LHCN-M2 (cell line): ENCODE results near the gene GM2A. TPM values are rescaled to one million over a fixed set of nuclear protein-coding genes. Genes with fewer than 3 reads are reported as not detected.
"Not testable (repeated sequence)": the region's sequence is repeated elsewhere in the genome, so short reads cannot be mapped to it uniquely, and the experiment has no call there.

ENCODE experiments used
- DNase-seq: peaks from one replicate; pipeline ENCODE4 v3.0.0-alpha.2; 2012; ENCODE audit warnings: low read depth
- total RNA-seq: library from RNA; depleted of rRNA; stranded (reverse); fragments of >200 nt; gene quantifications from 2 replicates; pipeline ENCODE4 v1.2.3, GENCODE V29; 2014

The GM2A gene
- total RNA-seq, 1 experiment from 2014 or later, result 29.6 TPM

DNA sequence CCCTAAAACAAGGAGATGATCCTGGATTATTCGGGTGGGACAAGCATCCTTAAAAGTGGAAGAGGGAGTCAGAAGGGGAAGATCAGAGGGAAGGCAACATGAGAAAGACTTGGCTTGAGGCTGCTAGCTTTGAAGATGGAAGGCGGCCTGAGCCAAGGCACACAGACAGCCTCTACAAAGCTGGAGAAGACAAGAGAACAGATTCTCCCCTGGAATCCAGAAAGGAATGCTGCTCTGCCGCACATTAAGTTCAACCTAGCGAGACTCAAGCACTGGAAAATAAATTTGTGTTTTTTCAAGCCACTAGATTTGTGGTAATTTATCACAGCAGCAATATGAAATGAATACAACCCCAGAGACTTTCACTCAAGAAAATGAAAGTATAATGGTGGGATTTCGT is 32.7 kb downstream of the GM2A start:
- DNase-seq, result no peak

DNA sequence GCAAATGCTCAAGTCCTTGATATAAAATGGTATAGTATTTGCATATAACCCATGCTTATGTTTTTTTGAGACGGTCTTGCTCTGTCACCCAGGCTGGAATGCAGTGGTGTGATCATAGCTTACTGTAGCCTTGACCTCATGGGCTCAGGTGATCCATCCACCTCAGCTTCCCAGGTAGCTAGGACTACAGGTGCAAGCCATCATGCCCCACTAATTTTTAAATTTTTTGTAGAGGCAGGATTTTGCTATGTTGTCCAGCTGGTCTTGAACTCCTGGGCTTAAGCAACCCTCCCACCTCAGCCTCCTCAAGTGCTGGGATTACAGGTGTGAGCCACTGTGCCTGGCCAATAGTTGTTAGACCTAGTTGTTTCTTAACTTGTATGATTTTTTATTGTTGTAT is 33.3 kb downstream of the GM2A start:
- no peak for DNase-seq

DNA sequence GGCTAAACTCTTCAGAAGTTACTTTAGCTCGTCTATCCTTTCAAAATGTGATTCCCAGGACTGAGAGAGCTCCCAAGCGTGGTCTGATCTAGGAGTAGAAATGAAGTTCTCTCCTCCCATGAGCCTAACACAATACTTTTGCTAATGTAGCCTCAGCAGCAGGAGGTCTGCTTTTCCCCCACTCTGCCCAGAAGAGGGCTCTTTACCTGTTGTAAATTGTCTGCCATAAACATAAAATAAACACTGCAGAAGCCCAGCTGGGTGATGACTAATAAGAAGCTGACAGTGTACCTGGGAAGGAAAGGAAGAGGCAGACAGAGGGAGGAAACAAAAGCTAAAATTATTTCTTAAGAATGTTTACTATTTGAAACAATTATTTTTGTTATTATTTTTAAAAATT is 35.2 kb downstream of the GM2A start:
- no peak for DNase-seq

- no peak for DNase-seq
Measured at GRCh38 chr5:151293624-151294023, 40.6 kb downstream of the GM2A start.

DNA sequence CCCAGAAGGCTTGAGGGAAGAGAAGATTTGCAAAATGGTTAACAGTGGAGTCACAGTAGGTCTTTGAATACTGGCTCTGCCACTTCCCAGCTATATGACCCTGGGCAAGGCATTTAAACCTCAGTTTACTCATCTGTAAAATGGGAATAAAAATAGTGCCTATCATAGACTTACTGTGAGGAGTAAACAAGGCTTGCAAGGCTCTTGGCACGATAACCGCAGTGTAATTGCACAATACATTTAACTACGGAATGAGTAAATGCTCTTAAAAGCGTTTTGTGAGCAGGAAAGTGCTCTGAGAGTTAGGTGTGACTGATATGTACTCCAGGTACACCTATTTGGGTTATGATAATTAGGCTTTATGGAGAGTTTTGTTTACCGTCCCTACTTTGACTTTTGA is 42.2 kb downstream of the GM2A start:
- no peak for DNase-seq

GRCh38 chr5:151295791-151296477 is 42.9 kb downstream of the GM2A start:
- no peak for DNase-seq

- DNase-seq, result no peak
Measured at GRCh38 chr5:151296478-151296830, 43.5 kb downstream of the GM2A start.

GRCh38 chr5:151296974-151297373 is 44.0 kb downstream of the GM2A start:
- no peak for DNase-seq

DNA sequence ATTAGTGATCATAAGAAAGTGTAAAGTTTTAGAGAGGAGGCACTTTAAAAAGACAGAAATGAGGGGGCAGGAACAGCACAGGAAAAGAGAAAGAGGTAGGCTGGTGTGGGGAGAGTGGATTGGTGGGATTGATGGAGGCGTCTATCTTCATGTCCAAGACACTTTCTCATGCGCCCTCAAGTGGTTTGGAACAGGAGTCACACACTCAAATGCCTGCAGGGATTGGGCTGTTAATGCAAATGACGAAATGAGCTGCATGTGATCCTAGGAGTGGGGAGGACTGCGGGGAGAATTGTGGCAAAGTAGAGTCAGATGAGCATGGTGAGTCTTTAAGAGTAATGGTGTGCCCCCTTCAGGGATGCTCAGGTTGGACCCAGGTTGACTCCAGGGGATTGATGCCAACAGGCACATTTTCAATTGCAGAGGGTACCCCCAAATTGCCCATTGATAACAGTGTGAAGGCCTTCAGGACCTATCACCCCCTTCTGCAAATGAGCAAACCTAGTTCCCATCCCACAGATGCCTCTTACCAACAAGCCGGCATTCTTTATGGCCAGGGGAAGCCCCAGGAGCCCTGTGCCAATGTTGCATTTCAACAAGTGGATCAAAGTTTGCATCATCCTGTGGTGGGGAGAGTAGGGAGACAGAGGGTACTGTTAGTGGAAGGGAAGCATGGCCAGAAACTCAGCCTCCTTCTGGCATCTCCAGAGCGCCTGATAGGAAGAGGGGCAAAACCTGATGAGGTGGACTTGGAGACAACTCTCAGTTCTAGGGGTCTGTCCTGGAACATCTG is 45.3 kb downstream of the GM2A start:
- no peak for DNase-seq

- no peak for DNase-seq
Measured at GRCh38 chr5:151303666-151304065, 50.7 kb downstream of the GM2A start, which contains the start of gene SLC36A3. Gene SLC36A3, minus strand, starts transcription at chr5:151303766. Its CDS starts 412 bp downstream, at chr5:151303354.

DNA sequence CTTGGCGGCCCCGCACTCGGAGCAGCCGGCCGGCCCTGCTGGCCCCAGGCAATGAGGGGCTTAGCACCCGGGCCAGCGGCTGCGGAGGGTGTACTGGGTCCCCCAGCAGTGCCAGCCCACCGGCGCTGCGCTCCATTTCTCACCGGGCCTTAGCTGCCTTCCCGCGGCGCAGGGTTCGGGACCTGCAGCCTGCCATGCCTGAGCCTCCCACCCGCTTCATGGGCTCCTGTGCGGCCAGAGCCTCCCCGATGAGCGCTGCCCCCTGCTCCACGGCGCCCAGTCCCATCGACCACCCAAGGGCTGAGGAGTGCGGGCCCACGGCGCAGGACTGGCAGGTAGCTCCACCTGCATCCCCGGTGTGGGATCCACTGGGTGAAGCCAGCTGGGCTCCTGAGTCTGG is 56.3 kb downstream of the GM2A start:
- not testable (repeated sequence) for DNase-seq

- not testable (repeated sequence) for DNase-seq
Measured at GRCh38 chr5:151309821-151310220, 56.8 kb downstream of the GM2A start.

GRCh38 chr5:151310932-151311331 is 57.9 kb downstream of the GM2A start:
- no peak for DNase-seq

DNA sequence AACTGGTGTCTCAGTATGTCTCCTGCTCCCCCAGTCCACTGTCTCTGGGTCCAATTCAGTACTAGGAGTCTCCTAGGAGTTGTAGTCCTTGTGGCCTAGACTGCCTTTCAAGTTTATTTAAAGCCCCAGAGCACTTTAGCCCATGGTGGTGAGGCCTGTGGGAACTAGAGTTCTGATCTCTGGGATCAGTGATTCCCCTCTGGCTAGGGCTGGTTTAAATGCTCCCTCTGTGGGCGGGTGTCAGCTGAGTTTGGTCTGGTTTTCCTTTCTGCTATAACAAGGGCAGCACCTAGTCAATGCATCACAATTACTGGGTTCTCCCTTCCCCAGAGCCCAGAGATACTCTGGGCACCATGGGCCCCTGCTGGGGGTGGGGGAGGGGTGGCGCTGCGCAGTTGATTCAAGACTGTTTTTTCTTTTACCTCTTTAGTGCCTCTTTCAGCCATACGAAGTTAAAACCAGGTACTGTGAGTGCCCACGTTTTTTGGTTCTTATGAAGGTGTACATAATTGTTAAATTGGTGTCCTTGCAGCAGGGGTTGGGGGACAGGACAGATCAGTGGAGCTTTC is 59.9 kb downstream of the GM2A start:
- DNase-seq, result no peak

DNA sequence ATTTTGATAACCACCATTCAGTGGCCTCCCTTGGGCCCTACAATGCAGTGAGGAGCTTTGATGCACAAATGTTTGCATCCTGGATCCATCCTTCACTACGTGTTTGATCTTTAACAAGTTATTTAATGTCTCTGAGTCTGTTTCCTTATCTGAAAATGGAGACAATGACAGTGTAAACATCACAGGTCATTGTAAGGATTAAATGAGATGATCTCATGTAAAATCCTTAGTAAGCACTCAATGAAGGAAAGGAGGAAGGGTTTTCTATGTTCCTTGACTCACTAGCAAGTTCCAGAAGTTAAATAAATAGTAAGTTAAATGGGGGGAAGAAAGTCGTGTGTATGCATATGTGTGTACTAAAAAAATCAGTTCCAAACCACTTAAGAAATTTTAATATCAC is 60.4 kb downstream of the GM2A start:
- no peak for DNase-seq

DNA sequence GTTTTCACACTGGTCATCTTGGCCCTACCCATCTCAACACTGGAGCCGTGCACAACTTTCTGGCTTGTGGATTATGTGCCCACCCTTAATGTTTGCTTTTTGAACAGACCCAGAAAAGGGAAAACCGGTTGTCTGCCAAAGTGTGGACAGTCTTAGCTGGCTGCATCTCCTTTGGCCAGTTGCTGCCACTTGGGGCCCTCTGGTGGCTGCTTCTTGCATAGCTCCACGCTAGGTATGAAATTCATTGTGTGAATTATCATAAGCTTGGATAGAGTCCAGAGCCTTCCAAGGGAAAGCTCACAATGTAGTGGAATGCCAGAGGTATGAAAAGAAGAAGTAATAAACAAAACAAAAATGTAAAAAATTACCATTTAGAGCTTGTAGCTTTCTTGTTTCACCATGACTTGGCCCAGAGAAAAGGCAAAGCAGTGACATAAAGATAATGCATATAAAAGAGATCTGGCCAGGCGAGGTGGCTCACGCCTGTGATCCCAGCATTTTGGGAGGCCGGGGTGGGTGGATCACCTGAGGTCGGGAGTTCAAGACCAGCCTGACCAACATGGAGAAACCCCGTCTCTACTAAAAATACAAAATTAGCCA is 63.1 kb downstream of the GM2A start:
- peak; percentile 54 for DNase-seq

DNA sequence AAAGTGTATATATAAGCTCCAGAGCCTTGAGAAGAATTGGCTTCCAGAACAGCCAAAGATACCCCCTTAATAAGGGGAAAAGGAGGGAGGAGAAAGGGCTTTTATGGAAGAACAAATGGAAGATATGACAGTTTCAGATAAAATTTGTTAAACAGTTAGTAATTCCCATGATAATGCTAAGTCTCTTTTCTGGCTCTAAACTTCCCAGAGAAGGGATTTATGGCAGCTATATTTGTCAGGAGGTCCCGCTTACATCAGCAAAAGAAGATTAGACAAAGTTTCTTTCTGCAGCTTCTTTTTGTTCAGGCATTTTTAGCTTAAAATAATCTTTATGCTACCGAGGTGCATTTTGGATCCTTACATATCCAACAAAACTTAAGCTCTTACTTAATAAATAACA is 64.9 kb downstream of the GM2A start:
- no peak for DNase-seq

- peak; percentile 51 for DNase-seq
Measured at GRCh38 chr5:151318850-151319732, 66.1 kb downstream of the GM2A start.
